H1 (cell line): ENCODE measurements around the gene TMPRSS3. TPM values are rescaled to one million over a fixed set of nuclear protein-coding genes. Genes with fewer than 3 reads are reported as not detected.

Experiments used
- CBX5 ChIP-seq: fragments of 300-800, 300-1000 bp; sonication (generic); IDR thresholded peaks from 2 replicates; pipeline ENCODE4 v1.7.1; 2016; ENCODE audit warnings: antibody characterized with exemption, low read length, low read depth
- CHD1 ChIP-seq: IDR thresholded peaks from 2 replicates; pipeline ENCODE4 v1.6.1; 2012; ENCODE audit warnings: low read depth, low read length, improper control_type of control experiment
- CHD7 ChIP-seq: fragments of 300-600 bp; sonication (generic); IDR thresholded peaks from 2 replicates; pipeline ENCODE4 v1.7.1; 2012; ENCODE audit warnings: low read length, moderate library complexity, mild to moderate bottlenecking, inconsistent platforms; ENCODE audit not compliant: insufficient replicate concordance
- EGR1 ChIP-seq: IDR thresholded peaks from 2 replicates; pipeline ENCODE4 v1.6.1; 2011; ENCODE audit warnings: low read depth, low read length, borderline replicate concordance
- KDM1A ChIP-seq: fragments of 200-600, 300-600 bp; sonication (generic); IDR thresholded peaks from 2 replicates; pipeline ENCODE4 v1.7.1; 2016; ENCODE audit warnings: mild to moderate bottlenecking, low read length, borderline replicate concordance
- NANOG ChIP-seq: IDR thresholded peaks from 2 replicates; pipeline ENCODE4 v1.6.1; 2011; ENCODE audit warnings: low read length, low read depth, mild to moderate bottlenecking, inconsistent platforms; ENCODE audit not compliant: insufficient read depth, poor library complexity, severe bottlenecking
- POLR2A ChIP-seq, 2 experiments: IDR thresholded peaks; 1 replicate in 1 of 2; 2 replicates in 1 of 2; pipeline ENCODE4 v1.6.1; 2011; ENCODE audit warnings: low read depth in 2 of 2, low read length in 2 of 2, mild to moderate bottlenecking in 2 of 2; ENCODE audit errors: control extremely low read depth in 1 of 2
- RFX5 ChIP-seq: IDR thresholded peaks from 2 replicates; pipeline ENCODE4 v1.6.1; 2011; ENCODE audit warnings: low read depth, low read length, improper control_type of control experiment, borderline replicate concordance
- RNF2 ChIP-seq: fragments of 200-900, 300-1000 bp; sonication (generic); IDR thresholded peaks from 2 replicates; pipeline ENCODE4 v1.7.1; 2016; ENCODE audit warnings: borderline replicate concordance, low read depth, mild to moderate bottlenecking, antibody characterized with exemption, low read length; ENCODE audit not compliant: poor library complexity, severe bottlenecking; ENCODE audit errors: missing control alignments
- SAP30 ChIP-seq: fragments of 300-600 bp; sonication (generic); IDR thresholded peaks from 2 replicates; pipeline ENCODE4 v1.7.1; 2012; ENCODE audit warnings: low read length, moderate library complexity, mild to moderate bottlenecking, inconsistent platforms; ENCODE audit not compliant: insufficient read depth, insufficient replicate concordance
- TAF7 ChIP-seq: optimal IDR thresholded peaks from 2 replicates; pipeline ENCODE3; 2011; ENCODE audit warnings: low read depth, mild to moderate bottlenecking, inconsistent platforms, low read length, moderate library complexity, borderline replicate concordance
- polyA plus RNA-seq, 7 experiments: library from polyadenylated mRNA; depleted of rRNA in 3 of 7; stranded (reverse) in 5 of 7; unstranded in 2 of 7; fragments of >200 nt in 5 of 7; fragments of 200-250 nt in 2 of 7; gene quantifications; 1 replicate in 5 of 7; 2 replicates in 1 of 7; 4 replicates in 1 of 7; pipeline versions ENCODE4 v1.2.1 to v1.2.3, GENCODE V29; 2011 to 2013; ENCODE audit warnings: missing spikeins in 2 of 7, mixed read lengths in 2 of 7
- total RNA-seq: library from RNA; stranded (reverse); fragmentation: NEBNext Ultra II Directional; extraction: Animal tissue kit (Norgen Biotek cat#: 25700); gene quantifications from 2 replicates; pipeline ENCODE4 v1.2.1, GENCODE V29; 2021

TMPRSS3 gene
- total and polyA plus RNA-seq, 2 of the 8 experiments (the other 6 are each of a cell fraction or from before 2014, with no cell fraction given) = 0.38 TPM; not detected in 1

GRCh38 chr21:42407476-42407875 lies 11.6 kb upstream of the TMPRSS3 start (continued):
- TF ChIP-seq CHD7 = no peak
- TF ChIP-seq RNF2 = no peak
- TF ChIP-seq SAP30 = no peak
- TF ChIP-seq EGR1 = no peak
- TF ChIP-seq KDM1A = no peak
- TF ChIP-seq RFX5 = no peak
- no peak for TF ChIP-seq CBX5
- TF ChIP-seq NANOG = no peak
- no peak for TF ChIP-seq POLR2A (IDR thresholded peaks at IDR 0.05; ENCODE audit: control extremely low read depth in 1 of 2, low read depth in 2 of 2, low read length in 2 of 2)
- TF ChIP-seq TAF7 = no peak
- TF ChIP-seq CHD1 = no peak
